ENCODE data around the gene ADSS1.

ADSS1 gene

DNA sequence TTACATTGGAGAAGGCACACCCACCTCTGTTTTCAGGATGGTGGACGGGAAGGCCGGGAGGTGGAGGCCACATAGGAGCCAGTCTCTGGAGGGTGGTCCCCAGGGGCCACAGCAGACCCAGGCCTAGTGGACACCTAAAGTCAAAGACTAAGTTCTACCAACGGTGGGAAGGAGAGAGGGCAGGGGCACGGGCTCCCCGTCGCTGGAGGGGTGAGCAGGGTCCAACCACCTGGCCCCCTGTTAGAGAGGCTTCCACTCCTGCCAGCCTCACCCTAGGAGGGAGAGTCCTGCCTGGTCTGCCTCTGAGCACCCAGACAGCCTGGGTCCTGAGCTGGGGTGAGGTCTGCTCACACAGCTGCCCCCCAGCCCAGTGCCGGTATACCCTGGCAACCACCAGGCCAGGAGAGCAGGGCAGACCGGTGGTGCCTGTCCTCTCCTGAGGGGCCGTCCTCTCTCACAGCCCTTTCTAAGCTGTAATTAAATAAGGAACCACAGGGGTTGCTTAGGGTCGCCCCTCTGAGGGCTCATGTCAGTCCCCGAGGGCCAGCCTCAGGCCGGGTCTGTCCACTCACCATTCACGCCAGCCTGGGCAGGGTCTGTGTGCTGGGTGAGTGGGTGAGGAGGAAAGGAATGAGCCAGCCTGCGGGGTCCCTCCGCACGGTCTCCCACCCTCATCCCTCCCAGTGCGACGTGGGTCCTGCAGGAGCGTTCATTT, 32.3 kb upstream of the ADSS1 start:
- no peak for TF ChIP-seq POLR2A (IDR thresholded peaks at IDR 0.05; ENCODE audit: low read depth, low read length)
- DNase-seq (ENCODE audit: insufficient read length, low spot score) (no peak), FAIRE-seq (no peak)

DNA sequence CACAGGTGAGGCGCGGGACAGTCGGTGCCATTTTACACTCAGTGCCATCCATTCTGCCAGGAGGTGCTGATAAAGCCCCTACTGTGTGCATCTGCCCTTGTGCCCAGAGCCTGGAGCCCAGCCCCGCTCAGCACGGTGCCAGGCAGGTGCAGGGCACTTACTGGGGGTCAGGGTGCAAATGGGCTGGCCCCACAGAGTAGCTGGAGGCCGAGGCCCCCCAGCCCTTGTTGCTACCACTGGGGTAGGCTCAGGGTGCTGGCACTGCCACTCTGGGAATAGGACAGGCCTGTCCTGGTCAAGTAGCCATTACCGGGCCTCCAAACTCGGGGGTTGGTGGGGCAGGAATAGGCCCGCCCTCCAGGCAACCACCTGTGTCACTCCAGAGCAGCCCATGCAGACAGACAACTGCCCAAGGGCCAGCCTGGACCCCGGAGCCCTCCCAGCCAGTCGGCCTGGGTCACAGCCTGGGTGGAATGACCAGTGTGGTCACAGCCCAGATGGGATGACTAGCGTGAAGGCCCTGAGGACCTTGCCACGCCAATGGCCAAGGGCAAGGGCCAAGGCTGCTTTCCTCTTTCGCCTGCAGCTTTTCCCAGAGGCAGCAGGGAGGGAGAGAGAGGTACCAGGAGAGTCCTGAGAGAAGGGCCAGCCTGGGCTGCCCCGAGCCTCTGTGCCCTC, 31.6 kb upstream of the ADSS1 start:
- FAIRE-seq (no peak), DNase-seq (ENCODE audit: insufficient read length, low spot score) (no peak)
- no peak for TF ChIP-seq POLR2A (IDR thresholded peaks at IDR 0.05; ENCODE audit: low read depth, low read length)

DNA sequence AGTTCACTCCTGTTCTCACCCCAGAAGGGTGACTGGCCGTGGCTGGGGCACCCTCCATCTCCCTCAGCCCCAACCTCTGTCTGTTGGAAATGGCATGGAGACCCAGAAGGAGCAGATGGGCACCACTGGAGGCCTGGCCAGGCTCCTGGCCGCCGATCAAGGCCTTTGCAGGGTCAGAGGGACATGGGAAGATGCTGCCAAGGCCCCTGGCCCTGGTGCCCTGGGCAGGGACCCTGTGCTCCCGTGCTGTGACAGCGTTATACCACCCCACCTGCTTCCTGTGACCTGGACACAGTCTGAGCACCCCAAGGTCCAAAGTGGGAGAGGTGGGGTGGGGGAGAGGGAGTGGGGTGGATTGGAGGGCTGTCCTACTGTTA, 31.1 kb upstream of the ADSS1 start:
- no peak for TF ChIP-seq POLR2A (IDR thresholded peaks at IDR 0.05; ENCODE audit: low read depth, low read length)
- no peak for DNase-seq (ENCODE audit: insufficient read length, low spot score)
- FAIRE-seq = no peak

DNA sequence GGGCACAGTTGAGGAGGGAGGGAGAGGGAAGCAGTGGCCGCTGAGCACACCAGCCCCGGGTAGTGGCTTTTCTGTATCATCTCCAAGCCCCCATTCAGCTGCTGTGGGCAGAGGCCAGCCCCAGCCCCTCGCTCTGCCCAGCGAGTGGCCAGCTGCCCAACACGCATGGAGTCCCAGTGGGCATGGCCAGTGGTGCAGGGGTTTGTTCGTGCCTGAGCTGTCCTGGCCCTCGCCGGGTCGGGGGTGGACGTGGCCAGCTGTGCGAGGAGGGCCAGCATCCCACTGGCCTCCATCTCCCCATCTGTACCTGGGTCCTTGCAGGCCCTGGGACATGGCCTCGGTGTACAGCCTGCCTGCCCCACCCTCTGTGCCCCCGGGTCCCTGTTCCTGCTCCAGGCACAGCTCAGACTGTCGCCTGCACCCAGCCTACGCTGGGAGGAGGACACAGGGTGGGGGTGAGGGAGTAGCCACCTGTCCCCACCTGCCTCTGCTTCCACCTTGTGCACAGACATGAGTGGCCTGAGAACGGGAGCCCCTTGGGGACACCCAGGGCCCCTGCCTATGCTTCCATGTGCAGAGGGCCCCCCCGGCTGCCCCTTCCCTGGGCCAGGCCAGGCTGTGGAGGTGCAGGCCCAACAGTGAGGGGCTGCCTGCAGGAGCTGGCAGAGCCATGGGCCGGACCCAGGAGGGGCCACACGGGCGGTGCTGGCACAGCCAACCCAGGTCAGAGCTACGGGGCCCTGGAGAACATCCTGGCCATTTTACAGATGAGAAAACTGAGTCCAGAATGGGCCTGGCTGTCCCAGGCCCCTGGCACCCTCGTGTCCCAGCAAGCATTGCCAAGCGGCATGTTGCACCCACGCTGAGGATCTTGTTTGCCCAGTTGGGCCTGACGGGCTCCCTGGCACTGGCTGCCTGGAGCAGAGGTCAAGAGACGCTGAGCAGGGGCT, 30.3 kb upstream of the ADSS1 start:
- DNase-seq (ENCODE audit: insufficient read length, low spot score) (no peak), FAIRE-seq (no peak)
- TF ChIP-seq POLR2A (IDR thresholded peaks at IDR 0.05; ENCODE audit: low read depth, low read length) = no peak; the same call in 1 of the 2 replicates

DNA sequence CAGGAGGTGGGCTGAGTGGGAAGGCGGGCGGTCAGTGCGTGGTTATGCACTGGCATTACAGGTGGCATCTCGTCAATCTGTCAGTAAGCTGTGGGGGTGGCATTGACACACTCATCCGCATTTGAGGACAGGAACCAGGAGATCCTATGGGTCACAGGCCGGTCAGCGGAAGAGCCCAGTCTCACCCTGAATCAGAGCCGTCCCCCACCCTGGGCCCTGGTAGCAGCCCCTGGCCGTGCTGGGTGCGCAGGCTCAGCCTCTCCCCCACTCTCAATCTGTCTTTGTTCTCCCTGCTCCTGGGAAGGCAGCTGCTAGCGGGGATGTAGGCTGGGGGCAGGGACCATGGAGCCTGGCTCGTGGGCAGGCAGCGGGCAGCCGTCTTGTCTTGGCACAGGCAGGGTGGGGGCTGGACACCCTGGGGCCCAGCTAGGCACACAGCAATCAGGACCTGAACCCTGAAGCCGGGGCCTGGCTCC, 29.5 kb upstream of the ADSS1 start:
- DNase-seq (ENCODE audit: insufficient read length, low spot score) (peak; percentile 89), FAIRE-seq (no peak)
- no peak for TF ChIP-seq POLR2A (IDR thresholded peaks at IDR 0.05; ENCODE audit: low read depth, low read length)

DNA sequence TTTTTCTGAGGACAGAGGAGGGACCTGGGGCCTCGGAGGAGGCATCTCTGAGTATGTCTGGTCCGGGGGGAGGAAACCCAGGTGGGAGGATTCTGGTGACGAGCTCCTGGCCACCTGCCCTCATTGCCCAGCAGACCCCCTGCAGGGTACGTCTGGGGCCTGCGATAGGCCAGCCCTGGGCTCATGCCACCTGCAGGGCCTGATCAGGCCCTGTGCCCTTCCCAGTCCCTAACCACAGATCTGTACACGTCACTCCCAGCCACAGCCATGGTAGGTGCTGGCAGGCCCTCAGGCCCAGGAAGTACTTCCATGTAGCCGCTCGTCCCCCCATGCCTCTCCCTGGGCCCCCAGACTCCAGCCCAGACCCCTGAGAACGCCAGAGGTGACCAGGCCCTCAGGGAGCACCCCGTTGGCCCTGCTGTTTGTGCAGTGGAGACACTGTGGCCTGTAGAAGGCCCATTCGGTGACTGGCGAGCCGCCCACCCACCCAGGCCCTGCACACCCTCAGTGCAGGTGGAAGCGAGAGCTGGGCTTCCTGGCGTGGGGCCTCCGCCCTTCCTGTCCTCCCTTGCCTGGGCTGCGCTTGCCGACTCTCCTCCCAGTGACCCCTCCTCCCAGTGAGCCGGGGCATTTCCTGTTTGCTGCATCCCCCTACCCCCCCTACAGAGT, 28.9 kb upstream of the ADSS1 start:
- DNase-seq (ENCODE audit: insufficient read length, low spot score) (peak; percentile 95), FAIRE-seq (peak; percentile 98)
- TF ChIP-seq POLR2A (IDR thresholded peaks at IDR 0.05; ENCODE audit: low read depth, low read length) = no peak

DNA sequence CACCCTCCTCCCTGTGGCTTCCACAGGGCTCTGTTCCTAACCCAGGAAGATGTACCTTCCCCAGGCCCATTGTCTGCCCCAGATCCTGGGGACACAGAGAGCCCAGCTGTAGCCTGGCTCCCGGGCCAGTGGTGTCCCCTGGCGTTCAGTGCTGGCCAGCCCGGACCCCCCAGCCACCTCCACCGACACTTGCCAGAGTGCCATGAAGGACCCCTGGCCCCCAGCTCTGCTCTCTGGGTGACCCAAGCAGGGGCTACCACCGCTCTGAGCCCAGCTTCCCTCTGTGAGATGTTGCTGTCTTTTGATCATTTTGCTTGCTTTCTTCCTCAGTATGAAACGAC, 28.4 kb upstream of the ADSS1 start:
- no peak for TF ChIP-seq POLR2A (IDR thresholded peaks at IDR 0.05; ENCODE audit: low read depth, low read length)
- no peak for DNase-seq (ENCODE audit: insufficient read length, low spot score)
- FAIRE-seq = no peak

DNA sequence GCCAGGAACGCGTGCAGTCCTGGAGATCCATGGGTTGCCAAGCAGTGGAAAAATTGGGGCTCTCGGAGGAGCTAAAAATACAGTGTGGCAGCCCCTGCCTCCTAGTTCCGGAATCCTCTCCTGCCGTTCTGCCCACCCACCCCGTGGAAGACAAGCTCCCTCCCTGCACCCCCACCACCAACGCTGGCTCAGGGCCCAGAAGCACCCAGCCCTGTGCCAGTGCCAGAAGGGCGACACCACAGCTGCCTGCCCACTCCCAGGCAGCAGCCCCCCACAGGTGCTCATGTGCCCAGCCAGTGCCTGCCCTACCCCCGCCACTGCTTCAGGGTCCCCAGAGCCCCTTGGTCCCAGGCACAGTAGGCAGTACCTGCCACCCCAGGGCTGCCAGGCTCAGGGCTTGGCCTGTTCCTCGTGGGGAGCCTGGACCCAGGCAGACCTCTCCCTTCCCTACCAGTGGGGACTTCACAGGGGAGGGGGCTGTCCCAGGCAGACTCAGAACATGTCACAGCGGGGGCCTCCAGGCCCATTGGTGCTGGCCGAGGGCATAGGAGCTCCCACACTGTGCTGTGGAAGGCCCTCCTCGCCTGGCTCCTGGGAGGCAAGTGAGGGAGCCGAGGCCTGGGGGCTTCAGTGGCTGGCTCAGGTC, 27.2 kb upstream of the ADSS1 start:
- DNase-seq (ENCODE audit: insufficient read length, low spot score) (no peak), FAIRE-seq (no peak)
- no peak for TF ChIP-seq POLR2A (IDR thresholded peaks at IDR 0.05; ENCODE audit: low read depth, low read length)

DNA sequence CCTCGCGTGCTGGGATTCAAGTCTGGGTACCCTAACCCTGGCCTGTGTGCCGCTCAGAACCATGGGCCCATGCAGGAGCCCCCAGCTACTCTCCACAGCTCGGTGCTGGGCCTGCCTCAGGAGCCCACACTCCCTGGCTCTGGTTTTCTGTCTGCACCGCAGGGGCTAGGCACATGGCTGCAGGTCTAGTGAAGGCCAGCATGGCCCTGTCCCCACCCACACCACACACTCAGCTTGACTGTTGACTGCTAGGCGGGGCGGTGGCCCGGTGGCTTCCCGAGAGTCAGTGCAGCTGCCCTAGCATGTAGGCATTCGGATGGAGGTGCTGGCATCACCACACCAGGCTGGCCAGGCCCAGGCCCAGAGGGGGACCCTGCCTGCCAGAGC, 26.7 kb upstream of the ADSS1 start:
- DNase-seq (ENCODE audit: insufficient read length, low spot score) = no peak
- FAIRE-seq = no peak
- no peak for TF ChIP-seq POLR2A (IDR thresholded peaks at IDR 0.05; ENCODE audit: low read depth, low read length)

DNA sequence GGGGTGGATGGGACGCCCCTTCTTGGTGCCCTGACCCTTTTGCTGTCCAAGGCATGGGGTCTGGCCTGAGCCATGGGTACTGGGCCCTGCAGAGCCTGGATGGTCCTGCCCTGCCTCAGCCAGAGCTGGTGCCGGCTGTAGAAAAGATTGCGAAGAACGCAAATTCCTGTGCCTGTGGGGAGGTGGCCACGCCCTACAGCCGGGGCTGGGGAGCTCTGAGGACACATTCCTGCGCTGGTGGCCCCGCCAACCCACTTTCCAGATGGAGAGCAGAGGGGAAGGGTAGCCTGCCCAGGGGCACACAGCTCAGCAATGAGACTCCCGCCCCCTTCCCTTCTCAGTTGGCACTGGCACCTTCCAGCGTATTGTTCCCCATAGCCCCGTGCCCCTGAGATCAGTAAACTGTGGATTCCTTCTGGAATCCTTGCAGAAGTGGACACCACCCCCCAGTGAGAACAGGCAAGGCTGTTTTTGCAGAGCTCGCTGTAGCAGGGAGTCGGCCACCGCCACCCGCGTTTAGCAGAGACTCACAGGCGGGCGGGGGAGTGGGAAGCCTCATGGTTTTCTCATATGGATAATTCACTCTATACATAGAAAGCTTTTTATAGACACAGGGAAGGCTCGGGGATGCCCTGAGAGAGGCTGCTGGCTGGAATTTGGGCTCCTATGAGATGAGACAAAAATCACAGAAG, 26.0 kb upstream of the ADSS1 start:
- DNase-seq (ENCODE audit: insufficient read length, low spot score) (no peak), FAIRE-seq (no peak)
- TF ChIP-seq POLR2A (IDR thresholded peaks at IDR 0.05; ENCODE audit: low read depth, low read length) = no peak

DNA sequence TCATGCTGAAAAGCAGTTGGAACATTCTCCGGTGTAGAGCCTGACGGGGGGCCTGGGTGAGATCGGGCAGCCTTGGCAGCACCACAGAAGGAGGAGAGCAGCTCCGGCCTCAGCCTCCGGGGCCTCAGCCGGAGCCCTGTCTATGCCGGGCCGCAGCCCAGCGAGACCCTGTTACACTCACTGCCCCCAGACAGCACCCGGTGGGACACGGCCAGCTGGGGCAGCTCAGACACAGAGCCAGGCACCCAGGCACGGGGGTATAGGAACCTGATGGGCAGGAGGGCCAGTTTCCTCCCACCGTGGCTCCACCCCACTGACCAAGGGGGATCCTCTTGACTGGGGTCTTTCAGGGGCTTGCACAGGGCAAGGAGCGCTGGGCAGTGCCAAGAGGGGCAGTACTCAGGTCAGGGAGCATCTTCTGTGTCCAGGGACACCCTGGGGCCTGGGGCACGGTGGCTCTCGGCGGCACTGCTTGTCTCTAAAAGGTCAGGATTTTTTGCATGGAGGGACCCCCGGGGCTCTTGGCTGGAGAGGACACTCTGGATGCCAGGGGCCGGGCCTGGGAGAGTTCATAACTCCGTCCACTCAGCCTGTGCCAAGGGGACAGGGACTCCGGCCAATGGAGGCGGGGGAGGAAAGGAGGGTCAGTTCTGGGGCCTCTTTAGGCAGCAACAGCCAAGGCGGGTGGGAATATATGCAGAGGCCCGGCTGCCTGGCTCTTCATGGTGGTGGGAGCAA, 25.2 kb upstream of the ADSS1 start:
- no peak for DNase-seq (ENCODE audit: insufficient read length, low spot score)
- no peak for FAIRE-seq
- TF ChIP-seq POLR2A (IDR thresholded peaks at IDR 0.05; ENCODE audit: low read depth, low read length) = no peak

DNA sequence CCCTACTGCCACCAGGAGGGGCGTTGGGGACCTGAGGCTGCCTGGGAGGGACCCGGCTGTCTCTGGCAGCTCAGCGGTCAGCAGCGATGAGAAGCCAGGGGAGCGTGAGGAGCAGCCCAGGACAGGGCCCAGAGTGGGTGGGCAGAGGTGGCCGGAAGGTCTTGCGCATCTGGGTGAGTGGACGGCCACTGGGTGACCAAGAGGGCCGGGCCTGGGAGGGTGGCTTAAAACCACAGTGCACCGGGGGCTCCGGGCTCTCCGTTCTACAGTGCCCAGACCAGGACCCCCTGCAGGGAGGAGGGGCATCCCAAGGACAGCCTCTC, 24.6 kb upstream of the ADSS1 start:
- DNase-seq (ENCODE audit: insufficient read length, low spot score) (no peak), FAIRE-seq (no peak)
- no peak for TF ChIP-seq POLR2A (IDR thresholded peaks at IDR 0.05; ENCODE audit: low read depth, low read length)
